Fibroblast of pulmonary artery (primary cell): ENCODE data around the gene ACTC1.

Experiments
- DNase-seq: peaks from one replicate; pipeline ENCODE4 v3.0.0-alpha.2; 2010; ENCODE audit warnings: low read depth
- H3K4me3 ChIP-seq: replicated peaks from 2 replicates; pipeline ENCODE4 v1.5.1; 2011; ENCODE audit warnings: low read depth, mild to moderate bottlenecking, control low read depth, low read length, moderate library complexity
- CTCF ChIP-seq: IDR thresholded peaks from 2 replicates; pipeline ENCODE4 v1.5.1; 2011; ENCODE audit warnings: mild to moderate bottlenecking, control low read depth, low read length, inconsistent platforms; ENCODE audit errors: missing control alignments

The ACTC1 gene

GRCh38 chr15:34753236-34753894 lies 42.0 kb downstream of the ACTC1 start:
- peak; percentile 71 for DNase-seq
- no peak overlapping the region for H3K4me3 ChIP-seq
- no peak for TF ChIP-seq CTCF

GRCh38 chr15:34749691-34750090 lies 45.7 kb downstream of the ACTC1 start:
- TF ChIP-seq CTCF, result no peak
- DNase-seq, result no peak
- H3K4me3 ChIP-seq, result no peak overlapping the region
